ENCODE data around the gene KRTAP9-7.
"Not testable (repeated sequence)": the region's sequence is repeated elsewhere in the genome, so short reads cannot be mapped to it uniquely, and the experiment has no call there.

GRCh38 chr17:41246995-41247787 lies 28.3 kb upstream of the KRTAP9-7 start:
- TF ChIP-seq CTCF, POLR2A (IDR thresholded peaks at IDR 0.05): not testable (repeated sequence)

Measured in uterus (tissue), 2 donors.